Tibial nerve (tissue), 4 donors: ENCODE data around the gene AP2A2.

Source experiments
- EP300 ChIP-seq, 2 donors: sonication (generic); formaldehyde crosslinking; IDR thresholded peaks; one replicate each; pipeline ENCODE4 v1.6.1; 2017; ENCODE audit warnings: antibody characterized with exemption in 2 of 2, mild to moderate bottlenecking in 1 of 2
- POLR2A ChIP-seq, 2 donors: fragments of 450-650 bp; IDR thresholded peaks; one replicate each; pipeline ENCODE4 v1.6.1; 2017; ENCODE audit warnings: antibody characterized with exemption in 2 of 2, mild to moderate bottlenecking in 2 of 2, moderate library complexity in 2 of 2
- TF ChIP-seq, protein P1 (sequence below), 5 experiments: fragments of 200-600 bp in 3 of 5; fragments of 450-650 bp in 2 of 5; sonication (generic) in 3 of 5; IDR thresholded peaks; one replicate each; pipeline ENCODE4 v1.5.1; 2016 to 2019; ENCODE audit warnings: antibody characterized with exemption in 5 of 5, mild to moderate bottlenecking in 3 of 5, moderate library complexity in 2 of 5

- TF ChIP-seq POLR2A (IDR thresholded peaks at IDR 0.05), result no peak
- TF ChIP-seq, protein P1, sequence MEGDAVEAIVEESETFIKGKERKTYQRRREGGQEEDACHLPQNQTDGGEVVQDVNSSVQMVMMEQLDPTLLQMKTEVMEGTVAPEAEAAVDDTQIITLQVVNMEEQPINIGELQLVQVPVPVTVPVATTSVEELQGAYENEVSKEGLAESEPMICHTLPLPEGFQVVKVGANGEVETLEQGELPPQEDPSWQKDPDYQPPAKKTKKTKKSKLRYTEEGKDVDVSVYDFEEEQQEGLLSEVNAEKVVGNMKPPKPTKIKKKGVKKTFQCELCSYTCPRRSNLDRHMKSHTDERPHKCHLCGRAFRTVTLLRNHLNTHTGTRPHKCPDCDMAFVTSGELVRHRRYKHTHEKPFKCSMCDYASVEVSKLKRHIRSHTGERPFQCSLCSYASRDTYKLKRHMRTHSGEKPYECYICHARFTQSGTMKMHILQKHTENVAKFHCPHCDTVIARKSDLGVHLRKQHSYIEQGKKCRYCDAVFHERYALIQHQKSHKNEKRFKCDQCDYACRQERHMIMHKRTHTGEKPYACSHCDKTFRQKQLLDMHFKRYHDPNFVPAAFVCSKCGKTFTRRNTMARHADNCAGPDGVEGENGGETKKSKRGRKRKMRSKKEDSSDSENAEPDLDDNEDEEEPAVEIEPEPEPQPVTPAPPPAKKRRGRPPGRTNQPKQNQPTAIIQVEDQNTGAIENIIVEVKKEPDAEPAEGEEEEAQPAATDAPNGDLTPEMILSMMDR (IDR thresholded peaks at IDR 0.05), result no peak
- no peak for TF ChIP-seq EP300 (IDR thresholded peaks at IDR 0.05)
Measured at GRCh38 chr11:1007279-1007678, 81.6 kb downstream of the AP2A2 start.
